Amniotic epithelial cell (primary cell): ENCODE data around the gene SLC25A44.
A peak's percentile ranks its signal among the peaks of the same experiment; 100 is the strongest.

ENCODE experiments used
- DNase-seq: peaks from one replicate; pipeline ENCODE4 v3.0.0-alpha.2; 2010; ENCODE audit warnings: low read depth

The SLC25A44 gene

GRCh38 chr1:156241311-156241811 lies 47.5 kb downstream of the SLC25A44 start:
- peak; percentile 35 for DNase-seq

- no peak for DNase-seq
Measured at GRCh38 chr1:156241926-156242325, 48.0 kb downstream of the SLC25A44 start, which contains the start of gene BGLAP. Gene BGLAP, plus strand, starts transcription at chr1:156242184. Its CDS starts 48 bp downstream, at chr1:156242232.

- DNase-seq, result no peak
Measured at GRCh38 chr1:156242738-156243137, 48.8 kb downstream of the SLC25A44 start.

- DNase-seq, result no peak
Measured at GRCh38 chr1:156244126-156244525, 50.2 kb downstream of the SLC25A44 start.

GRCh38 chr1:156244712-156245111 lies 50.8 kb downstream of the SLC25A44 start:
- DNase-seq, result no peak

GRCh38 chr1:156245451-156246232 lies 51.7 kb downstream of the SLC25A44 start:
- no peak for DNase-seq

- DNase-seq, result no peak
Measured at GRCh38 chr1:156246241-156246780, 52.4 kb downstream of the SLC25A44 start.

- no peak for DNase-seq
Measured at GRCh38 chr1:156246781-156247459, 53.0 kb downstream of the SLC25A44 start.

GRCh38 chr1:156247460-156248322 lies 53.8 kb downstream of the SLC25A44 start, which contains the start of gene PAQR6:
Gene PAQR6, minus strand, starts transcription at chr1:156248056. Its CDS starts 1,325 bp downstream, at chr1:156246731.
- DNase-seq, result no peak

- no peak for DNase-seq
Measured at GRCh38 chr1:156248323-156248683, 54.4 kb downstream of the SLC25A44 start.

- no peak for DNase-seq
Measured at GRCh38 chr1:156249593-156249992, 55.7 kb downstream of the SLC25A44 start.

- DNase-seq, result no peak
Measured at GRCh38 chr1:156251527-156251926, 57.6 kb downstream of the SLC25A44 start.

GRCh38 chr1:156253634-156254033 lies 59.7 kb downstream of the SLC25A44 start:
- no peak for DNase-seq

- no peak for DNase-seq
Measured at GRCh38 chr1:156257711-156258110, 63.8 kb downstream of the SLC25A44 start.

- DNase-seq, result no peak
Measured at GRCh38 chr1:156258859-156259258, 65.0 kb downstream of the SLC25A44 start.

- DNase-seq, result no peak
Measured at GRCh38 chr1:156259805-156260204, 65.9 kb downstream of the SLC25A44 start.

- DNase-seq, result no peak
Measured at GRCh38 chr1:156260896-156261295, 67.0 kb downstream of the SLC25A44 start.
